GDM1 (cell line): Measurements from ENCODE around the gene C22orf15.

Experiments
- DNase-seq: peaks from one replicate; lab custom pipeline; 2025; lab: John Stamatoyannopoulos, UW

The C22orf15 gene

DNA sequence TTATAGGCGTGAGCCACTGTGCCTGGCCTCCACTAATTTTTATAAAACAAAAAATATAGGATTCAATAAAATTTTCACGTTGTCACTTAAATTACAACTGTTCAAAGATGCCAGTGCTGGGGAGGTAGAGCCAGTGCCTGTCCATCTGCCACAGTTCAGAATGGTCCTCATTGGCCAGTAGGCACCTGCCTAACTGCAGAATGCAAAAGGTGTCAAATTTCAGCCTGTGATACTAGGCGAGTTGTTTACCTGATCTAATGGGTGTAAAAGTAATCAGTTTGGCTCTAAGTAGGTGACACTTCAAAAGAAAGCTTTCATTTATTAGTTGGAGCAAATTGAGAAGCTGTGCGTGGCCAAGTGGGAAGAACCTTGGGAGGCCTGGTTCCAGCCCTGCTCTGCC is 26.3 kb downstream of the C22orf15 start:
- no peak for DNase-seq

DNA sequence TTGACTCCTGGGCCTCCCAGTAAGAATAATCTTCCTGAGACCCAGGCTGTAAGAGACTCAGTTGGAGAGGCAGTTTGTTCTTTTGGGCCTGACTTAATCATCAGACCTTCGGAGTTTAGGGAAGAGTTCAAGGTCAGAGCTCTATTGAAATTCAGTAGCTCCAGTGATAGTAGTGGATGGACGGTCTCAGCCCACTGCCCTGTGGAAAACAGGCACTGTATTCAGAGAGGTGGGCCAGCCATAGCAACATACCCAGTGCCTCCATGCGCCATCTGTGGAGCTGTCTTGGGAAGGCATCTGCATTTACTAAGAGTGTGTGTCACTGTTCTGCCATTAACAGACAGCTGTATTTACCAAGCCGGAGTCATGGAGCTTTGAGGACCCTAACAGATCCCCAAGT is 26.8 kb downstream of the C22orf15 start:
- DNase-seq: no peak

DNA sequence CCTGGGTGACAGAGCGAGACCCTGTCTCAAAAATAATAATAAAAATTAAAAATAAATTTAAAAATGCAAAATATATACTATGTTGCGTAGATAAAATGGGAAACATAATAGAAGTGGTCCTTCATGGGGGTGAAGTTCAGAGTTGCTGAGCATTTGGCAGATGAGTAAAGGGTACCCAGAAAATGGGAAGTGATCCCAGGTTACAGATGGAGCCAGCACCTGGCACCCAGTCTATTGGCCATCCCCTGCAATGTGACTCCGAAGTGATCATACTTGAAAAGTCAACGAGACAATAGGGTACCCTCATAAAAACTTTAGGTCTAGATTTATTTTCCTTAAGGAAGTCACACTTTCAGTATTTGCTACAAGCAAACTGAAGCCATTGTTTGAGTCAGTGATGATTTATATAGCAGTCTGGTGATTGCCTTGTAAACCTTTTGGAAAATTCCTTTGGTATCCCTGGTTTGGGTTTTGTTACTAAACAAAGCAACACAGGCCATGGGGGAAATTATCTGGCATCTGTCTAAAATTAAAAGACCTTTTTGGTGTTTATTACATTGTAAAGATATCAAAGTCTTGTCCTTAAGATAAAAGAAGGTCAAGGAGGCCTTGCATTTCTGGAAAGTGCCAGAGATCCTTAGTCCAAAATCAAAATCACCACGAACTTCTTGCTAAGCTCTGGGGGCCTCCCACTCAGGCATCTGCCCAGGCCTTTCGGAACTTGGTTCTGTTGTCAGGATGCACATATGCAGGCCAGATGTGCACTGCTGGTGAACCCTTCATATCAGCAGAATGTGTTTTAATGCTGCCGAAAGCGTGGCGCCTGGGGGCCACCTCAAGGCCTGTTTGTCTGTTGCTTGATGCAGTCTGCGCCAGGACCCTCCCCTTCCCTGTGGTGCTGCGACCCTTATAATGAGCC is 28.3 kb downstream of the C22orf15 start:
- DNase-seq: no peak

DNA sequence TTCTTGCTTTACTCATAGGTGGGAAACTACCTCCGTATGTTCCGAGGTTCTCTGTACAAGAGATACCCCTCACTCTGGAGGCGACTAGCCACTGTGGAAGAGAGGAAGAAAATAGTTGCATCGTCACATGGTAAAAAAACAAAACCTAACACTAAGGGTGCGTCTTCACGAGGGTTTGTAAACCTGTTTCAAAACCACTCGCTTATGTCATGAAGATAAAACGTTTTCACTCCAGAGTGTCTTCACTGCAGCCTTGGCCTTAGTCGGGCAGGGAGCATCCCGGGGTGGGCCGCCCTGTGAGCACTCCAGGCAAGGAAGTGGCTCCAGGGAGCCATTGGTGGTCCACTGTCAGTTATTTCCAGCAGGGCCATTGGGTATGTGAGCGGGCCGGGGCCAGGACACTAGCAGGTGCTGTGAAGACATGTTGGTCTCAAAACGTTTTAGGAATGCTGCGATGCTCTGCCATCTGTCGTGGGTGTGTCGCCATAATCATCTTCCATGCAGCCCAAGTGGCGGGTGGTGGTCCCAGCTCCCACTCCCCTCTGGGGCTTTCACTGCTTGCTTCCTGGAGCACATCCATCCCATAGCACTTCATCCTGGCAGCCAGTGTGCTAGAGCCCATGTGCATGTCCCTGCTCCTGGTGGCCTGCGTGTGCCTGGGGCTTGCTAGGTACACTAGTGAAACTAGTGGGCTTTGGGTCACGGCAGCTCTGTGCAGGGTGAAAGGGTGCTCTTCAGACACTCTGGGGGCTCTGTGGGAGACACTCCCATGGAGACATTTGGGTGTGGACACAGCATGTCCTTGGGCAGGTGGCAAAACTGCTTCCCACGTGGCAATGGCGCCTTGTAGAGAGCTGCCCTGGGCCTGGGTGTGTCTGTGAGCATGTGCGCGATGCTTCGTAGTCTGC is 29.2 kb downstream of the C22orf15 start:
- no peak for DNase-seq

DNA sequence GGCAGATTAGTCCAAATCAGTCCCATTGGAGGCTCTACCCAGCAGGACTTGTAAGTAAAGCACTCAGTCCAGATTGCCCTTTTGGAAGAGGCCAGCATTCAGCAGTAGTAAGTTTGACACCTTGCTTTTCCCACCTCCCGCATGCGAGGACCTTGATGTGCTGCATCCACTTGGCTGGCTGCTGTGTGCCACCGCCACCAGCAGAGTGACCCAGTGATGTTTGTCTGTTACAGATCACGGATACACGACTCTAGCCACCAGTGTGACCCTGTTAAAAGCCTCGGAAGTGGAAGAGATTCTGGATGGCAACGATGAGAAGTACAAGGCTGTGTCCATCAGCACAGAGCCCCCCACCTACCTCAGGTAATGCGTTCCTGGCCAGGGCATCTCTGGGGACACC is 30.5 kb downstream of the C22orf15 start:
- no peak for DNase-seq

DNA sequence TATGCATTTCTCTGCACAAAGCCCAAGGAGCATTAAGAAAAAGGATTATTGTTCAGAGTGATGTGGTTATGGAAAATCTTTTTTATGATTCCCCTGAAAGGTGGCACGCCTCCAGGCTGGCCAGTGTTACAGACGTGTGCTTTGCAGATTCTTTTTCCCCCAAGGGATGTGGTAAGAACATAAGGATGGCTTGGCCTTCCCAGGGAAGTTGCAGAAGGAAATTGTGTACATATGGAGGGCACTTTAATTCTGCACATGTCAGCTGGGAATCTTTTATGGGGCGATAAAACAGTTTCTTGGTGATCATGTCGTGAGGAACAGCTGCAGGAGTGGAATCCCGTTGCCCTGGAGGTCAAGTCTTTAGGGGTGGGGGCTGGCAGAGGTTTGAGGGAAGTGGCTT is 33.7 kb downstream of the C22orf15 start:
- DNase-seq: no peak

DNA sequence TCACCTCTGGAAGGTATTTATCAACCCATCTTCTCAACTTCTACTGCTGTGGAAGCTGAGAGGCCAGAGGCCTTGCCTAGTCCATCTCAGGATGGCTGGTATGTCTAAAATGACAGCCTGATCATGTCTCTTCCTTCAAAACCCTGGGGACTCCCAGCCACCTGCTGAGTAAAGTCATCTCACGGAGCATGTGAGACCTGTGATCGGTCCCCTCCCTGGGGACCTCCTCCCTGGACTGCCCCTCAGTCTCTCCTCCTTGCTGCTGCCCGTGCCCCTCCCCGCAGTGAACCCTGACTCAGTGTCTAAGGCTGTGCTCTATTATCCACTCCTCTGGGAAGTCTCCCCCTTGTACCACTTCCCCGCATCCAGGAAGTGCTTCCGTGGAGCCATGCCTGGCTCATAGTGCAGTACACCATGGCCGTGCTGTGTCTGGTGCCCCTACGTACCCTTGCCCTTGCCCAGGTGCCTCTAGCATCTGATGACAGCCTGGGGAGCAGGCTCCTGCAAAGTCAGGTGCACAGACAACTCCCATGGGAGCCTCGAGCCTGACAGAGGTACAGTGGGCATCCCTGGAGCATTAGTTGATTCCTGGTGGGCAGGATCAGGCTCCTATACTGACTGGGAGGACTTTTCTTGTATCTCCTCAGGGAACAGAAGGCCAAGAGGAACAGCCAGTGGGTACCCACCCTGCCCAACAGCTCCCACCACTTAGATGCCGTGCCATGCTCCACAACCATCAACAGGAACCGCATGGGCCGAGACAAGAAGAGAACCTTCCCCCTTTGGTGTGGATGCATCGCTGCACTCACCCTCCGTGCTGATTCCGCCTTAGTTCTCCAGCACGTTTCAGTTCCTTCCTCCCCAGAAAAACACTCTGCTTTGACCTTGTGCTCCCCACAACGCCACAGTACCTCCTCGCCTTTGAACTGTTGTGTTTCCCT is 37.8 kb downstream of the C22orf15 start:
- DNase-seq: no peak

DNA sequence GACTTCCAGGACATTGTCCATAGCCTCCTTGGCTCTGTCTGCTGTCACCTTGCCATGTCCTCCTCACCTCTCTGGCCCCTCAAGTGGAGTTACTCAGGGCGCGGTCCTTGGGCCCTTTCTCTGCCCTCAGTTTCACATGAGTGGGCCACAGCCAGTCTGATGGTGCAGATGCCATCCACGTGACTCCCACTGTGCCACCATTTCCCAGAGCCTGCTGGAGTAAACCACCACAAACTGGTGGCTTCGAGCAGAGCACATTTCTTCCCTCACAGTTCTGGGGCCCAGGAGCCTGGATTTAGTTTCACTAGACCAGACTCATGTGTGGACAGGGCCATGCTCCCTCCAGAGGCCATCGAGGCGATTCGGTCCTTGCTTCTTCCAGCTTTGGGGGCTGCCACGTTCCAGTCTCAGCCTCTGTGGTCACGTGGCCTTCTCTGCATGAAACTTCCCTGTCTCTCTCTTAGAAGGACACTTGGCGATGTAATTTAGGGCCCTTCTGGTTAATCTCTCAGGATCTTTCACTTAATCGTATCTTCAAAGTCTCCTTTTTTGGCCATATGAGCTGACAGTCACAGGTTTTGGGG is 38.5 kb downstream of the C22orf15 start:
- no peak for DNase-seq

DNA sequence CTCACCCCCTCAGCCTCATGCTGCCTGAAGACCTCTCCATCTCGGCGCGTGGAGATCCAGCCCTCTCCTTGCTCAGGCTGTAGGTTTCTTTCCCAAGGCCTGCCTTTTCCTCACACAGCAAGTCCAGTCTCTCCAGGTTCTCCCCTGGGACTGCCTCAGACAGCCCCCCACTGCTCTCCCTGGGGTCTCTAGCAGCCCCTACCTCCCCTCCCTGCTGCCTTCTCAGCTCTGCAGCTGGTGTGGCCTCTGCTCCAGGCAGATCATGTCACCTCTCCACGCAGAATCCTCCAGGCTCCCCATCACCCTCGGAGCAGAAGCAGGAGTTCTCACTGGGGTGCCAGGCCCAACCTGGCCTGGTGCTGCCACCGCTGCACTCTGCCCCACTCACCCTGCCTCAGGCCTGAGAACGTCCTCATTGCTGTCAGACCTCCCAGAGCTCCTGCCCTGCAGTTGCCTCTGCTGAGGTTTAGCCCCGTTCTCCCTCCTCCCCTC is 39.1 kb downstream of the C22orf15 start:
- no peak for DNase-seq

DNA sequence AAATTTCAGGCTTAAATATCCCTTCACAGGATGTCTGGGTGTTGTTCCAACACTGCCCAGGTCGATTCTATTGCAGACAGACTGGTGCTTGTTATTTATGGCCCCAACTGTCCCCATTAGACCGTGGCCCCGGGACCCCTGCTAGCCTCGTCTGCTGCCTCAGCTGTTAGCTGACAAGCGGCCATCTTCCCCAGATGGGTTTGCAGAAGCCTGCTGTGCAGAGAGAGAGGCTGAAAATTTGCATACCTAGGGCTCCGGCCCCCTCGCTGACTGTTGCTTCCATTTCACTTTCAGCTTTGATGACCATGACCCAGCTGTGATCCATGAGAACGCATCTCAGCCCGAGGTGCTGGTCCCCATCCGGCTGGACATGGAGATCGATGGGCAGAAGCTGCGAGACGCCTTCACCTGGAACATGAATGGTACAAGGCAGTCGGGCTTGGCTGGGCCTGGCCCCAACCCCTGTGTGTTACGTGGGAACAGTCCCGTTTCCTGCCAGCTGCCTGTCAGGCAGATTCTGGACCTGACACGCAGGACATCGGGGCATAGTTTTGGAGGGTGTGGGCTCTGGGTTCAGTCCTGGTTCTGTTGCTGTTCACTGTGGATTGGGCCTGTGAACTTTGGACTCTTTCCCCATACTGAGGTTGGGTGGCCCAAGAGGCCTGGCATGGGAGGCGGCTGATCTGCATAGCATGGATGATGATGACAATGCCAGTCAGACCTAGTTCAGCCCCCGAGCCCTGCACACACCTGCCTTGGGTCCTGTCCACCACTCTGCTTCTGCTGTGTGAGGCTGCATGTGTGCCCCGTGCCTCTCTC is 40.4 kb downstream of the C22orf15 start:
- no peak for DNase-seq

DNA sequence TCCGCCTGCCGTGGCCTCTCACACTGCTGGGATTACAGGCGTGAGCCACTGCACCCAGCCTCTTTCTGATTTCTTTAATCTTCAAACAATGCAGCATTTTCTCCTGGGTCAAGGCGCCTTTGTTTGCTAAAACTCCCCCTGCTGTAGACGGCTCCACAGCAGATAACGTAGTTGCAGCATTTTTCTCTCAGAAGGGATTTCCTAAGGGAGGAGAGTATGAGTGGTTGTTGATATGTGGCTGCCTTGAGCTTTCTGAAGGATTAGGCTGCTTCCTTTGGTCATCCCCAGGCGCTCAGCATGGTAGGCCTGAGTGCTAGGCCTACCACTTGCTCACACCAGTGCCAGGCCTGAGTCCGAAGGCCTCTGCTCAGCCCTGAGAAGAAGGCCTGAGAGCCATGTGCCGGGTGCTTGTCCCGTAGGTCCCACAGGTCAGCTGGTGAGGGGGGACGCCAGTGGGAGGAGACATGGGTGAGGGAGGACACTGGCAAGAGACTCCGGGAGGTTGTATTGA is 42.0 kb downstream of the C22orf15 start:
- no peak for DNase-seq

DNA sequence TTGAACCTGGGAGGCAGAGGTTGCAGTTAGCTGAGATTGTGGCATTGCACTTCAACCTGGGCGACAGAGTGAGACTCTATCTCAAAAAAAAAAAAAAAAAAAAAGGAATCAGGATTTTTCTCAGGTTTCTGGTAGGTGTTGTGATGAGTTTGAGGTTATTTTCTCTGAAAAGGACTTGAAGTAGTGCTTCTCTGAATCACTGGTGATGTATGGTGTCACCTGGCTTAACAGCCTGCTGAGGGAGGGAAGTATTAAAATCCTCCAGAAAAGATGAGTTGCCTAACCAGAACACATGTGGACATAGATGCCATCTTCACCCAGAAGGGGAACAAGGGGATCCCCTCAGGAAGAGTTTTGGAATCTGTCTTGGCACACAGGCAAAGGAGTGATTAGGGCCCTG is 44.0 kb downstream of the C22orf15 start:
- no peak for DNase-seq

DNA sequence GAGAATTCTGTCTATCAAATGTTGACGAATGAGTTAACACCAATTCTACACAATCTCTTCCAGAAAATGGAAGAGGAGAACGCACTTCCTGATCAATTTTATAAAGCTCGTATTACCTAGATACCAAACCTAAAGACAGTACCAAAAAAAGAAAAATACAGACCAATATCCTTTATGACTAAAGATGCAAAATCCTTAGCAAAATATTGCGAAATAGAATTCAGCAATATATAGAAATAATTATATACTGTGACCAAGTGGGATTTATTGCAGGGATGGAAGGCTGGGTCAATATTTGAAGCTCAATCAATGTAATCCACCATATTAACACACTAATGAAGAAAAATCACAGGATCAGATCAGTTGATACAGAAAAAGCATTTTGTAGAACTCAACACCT is 49.6 kb downstream of the C22orf15 start:
- no peak for DNase-seq
